ENCODE data around the gene SRP9. TPM values are rescaled to one million over a fixed set of nuclear protein-coding genes. Genes with fewer than 3 reads are reported as not detected.

SRP9 gene
- total and polyA plus RNA-seq, 2 experiments from 2014 or later = 640 to 728 TPM

- peaks cover 3% of the 10 kb centered on the region; the same call in 1 of the 2 replicates for H3F3A ChIP-seq (replicated peaks; ENCODE audit: low read depth)
- no peaks in the 10 kb centered on the region for H3K9me2 ChIP-seq (ENCODE audit: insufficient read depth)
- 0 out of 2 replicates have a peak, but pooled peaks cover 7% of the 10 kb centered on the region for H3K79me2 ChIP-seq (replicated peaks; ENCODE audit: insufficient read depth)
- Mint-ChIP-seq H3K9me3 (no peaks in the 10 kb centered on the region), H3K36me3 (ENCODE audit: low read depth) (no peaks in the 10 kb centered on the region), H3K27ac (no peak overlapping the region), H3K4me1 (peaks cover 47% of the 10 kb centered on the region), H3K27me3 (ENCODE audit: insufficient read depth, low read depth, poor library complexity) (peaks cover 10% of the 10 kb centered on the region), H3K4me3 (no peak overlapping the region; the same call in 2 of the 3 replicates)
- ATAC-seq = no peak
- H3K4me3 ChIP-seq = no peak overlapping the region
- H4K20me1 ChIP-seq (replicated peaks; ENCODE audit: insufficient read depth) = no peaks in the 10 kb centered on the region
- H3K27ac ChIP-seq (ENCODE audit: low read depth) = no peak overlapping the region
- H3K4me2 ChIP-seq = no peak overlapping the region
- H3K4me1 ChIP-seq (ENCODE audit: insufficient read depth) = peaks cover 40% of the 10 kb centered on the region
- H3K27me3 ChIP-seq (ENCODE audit: insufficient read depth) = no peaks in the 10 kb centered on the region
- no peak for DNase-seq (ENCODE audit: low spot score)
- no peak overlapping the region for H2AFZ ChIP-seq
- TF ChIP-seq EZH2phosphoT487 (IDR thresholded peaks at IDR 0.05; ENCODE audit: unreplicated experiment) = no peak
- TF ChIP-seq REST (IDR thresholded peaks at IDR 0.05; ENCODE audit: unreplicated experiment) = no peak
- no peak for TF ChIP-seq JUNB (IDR thresholded peaks at IDR 0.05; ENCODE audit: unreplicated experiment)
- TF ChIP-seq STAT1 (IDR thresholded peaks at IDR 0.05; ENCODE audit: unreplicated experiment) = no peak
- no peak for TF ChIP-seq ETS1 (IDR thresholded peaks at IDR 0.05)
- no peak for TF ChIP-seq ZNF462 (CRISPR knock-in tag; IDR thresholded peaks at IDR 0.05)
- no peaks in the 10 kb centered on the region for H3K36me3 ChIP-seq (ENCODE audit: insufficient read depth)
Measured at GRCh38 chr1:225772848-225773247, 4.8 kb upstream of the SRP9 start.

All from GM23338 (cell line).